C4-2B (cell line): ENCODE measurements around the gene NPPA.

ENCODE experiments used
- H3K27ac ChIP-seq: fragments of 450-650 bp; 2 replicates; pipeline ENCODE4 v1.5.1; 2017
- CTCF ChIP-seq: fragments of 450-650 bp; conservative IDR thresholded peaks from 2 replicates; pipeline ENCODE4 v1.5.1; 2017; ENCODE audit warnings: mild to moderate bottlenecking
- ZFX ChIP-seq: fragments of 450-650 bp; IDR thresholded peaks from 2 replicates; pipeline ENCODE4 v1.6.1; 2017

Gene NPPA

GRCh38 chr1:11833900-11834299 lies 13.7 kb downstream of the NPPA start:
- H3K27ac ChIP-seq: no peak overlapping the region

DNA sequence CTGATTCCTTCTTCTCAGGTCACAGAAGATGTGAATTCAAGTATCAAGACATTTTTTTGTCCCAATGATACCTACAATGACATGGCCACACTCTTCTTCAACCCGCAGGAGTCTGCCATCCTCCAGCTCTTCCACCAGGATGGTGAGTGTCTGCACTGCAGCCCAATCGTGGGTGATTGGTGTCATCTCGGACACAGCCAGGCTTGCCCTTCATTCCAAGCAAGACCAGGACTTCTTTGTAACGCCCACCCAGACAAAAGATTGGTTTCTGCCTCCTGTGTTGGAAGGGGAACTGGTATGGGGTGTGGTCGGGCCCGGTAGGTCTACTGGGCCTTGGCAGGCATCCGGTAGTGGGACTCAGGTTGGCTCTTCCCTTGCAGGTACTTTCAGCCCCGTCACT lies 14.1 kb downstream of the NPPA start:
- TF ChIP-seq ZFX: no peak
- no peak for TF ChIP-seq CTCF
- H3K27ac ChIP-seq: no peak overlapping the region

More at GRCh38 chr1:11833900-11834299, 13.7 kb downstream of the NPPA start:
- TF ChIP-seq CTCF: no peak
- no peak for TF ChIP-seq ZFX

DNA sequence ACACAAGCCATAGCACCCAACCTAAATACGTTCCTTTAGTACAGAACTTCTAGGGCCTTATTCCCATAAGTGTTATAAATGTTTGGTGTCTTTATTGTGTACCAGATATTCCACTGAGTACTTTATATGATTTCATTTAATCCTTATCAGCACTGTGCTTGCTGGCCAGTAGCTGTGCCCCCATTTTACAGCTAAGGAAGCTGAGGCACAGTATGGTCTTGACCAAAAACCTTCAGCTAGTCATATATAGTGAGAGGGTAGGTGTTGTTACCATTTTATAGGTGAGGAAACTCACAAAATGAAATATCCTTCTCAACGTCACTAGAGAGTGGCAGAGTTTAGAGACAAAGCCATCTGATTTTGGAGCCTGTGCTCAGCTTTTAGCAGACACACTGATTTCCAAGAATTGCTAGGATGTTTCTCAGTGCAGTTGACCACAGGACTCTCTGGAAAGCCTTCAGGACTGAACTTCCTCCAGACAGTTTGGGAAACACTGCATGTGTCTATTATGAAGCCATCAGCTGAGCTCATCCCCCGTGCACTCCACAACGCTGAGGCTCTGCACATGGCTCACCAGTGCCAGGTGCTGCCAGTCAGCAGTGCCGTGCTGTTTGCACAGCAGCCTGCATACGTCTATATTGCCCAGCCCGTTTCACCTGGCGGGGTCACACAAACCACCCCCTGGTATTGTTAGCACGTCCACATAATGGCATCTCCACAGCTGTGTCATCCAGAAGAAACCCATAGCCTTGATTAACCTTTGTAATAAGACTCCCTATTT lies 15.4 kb downstream of the NPPA start:
- no peak for TF ChIP-seq CTCF
- no peak for TF ChIP-seq ZFX
- H3K27ac ChIP-seq: no peak overlapping the region

DNA sequence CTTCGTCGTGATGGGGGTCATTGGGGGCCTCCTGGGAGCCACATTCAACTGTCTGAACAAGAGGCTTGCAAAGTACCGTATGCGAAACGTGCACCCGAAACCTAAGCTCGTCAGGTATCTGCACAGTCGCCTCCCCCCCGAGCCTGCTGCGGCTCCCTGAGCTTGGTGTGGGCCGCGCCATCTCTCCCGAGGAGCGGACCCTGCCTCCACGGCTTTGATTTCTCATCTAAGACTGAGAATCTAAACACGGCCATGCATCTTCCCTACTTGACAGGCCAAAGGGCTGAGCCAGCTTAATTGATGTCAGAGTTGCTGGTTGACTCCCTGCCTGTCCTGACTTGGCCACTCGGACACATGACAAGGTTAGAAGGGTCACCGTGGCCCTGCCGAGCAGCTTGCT lies 19.1 kb downstream of the NPPA start:
- H3K27ac ChIP-seq: no peak overlapping the region
- TF ChIP-seq CTCF (no peak), ZFX (no peak)

DNA sequence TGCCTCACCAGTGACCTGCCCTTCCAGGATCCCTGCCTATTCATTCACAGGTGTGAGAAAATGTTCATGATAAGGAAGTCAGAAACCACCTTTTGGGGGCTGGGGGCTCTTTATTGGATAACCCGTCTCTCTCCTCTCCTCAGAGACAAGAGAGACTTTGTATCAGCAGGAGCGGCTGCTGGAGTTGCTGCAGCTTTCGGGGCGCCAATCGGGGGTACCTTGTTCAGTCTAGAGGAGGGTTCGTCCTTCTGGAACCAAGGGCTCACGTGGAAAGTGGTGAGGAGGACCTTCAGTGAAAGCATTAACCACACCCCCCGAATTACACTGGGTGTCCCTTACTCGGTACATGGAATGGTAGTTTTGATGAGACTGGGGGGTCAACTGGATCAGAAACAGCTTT lies 20.6 kb downstream of the NPPA start:
- no peak overlapping the region for H3K27ac ChIP-seq
- no peak for TF ChIP-seq ZFX
- no peak for TF ChIP-seq CTCF

GRCh38 chr1:11825131-11825530 lies 22.5 kb downstream of the NPPA start:
- no peak overlapping the region for H3K27ac ChIP-seq
- no peak for TF ChIP-seq ZFX
- TF ChIP-seq CTCF: no peak

DNA sequence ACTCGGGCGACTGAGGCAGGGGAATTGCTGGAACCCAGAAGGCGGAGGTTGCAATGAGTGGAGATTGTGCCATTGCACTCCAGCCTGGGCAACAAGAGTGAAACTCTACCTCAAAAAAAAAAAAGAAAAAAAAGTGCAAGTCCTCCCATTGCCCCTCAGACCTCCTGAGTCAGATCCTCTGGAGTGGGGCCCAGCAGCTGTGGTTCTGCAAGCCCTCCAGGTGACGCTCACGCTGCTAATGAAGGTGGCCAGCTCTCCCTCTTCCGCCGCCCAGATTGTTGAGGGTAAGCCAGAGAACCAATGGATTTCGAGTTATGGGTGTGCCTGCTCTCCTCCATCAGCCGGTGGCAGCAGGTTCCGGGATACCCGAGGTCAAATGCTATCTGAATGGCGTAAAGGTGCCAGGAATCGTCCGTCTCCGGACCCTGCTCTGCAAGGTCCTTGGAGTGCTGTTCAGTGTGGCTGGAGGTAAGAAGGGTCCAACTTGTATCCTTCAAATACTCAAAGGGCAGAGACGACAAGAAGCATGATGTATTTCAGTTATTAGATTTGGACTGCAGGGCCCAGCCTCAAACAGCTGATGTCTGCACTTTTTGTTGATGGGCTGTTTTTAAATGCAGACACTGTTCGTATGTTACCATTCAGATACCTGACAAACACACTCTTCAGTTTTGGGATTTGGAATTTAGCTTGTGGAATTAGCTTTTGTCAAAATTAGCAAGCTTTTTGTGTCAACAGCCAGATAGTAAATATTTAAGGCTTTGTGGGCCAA lies 24.0 kb downstream of the NPPA start:
- TF ChIP-seq ZFX: no peak
- TF ChIP-seq CTCF: no peak
- H3K27ac ChIP-seq: no peak overlapping the region
